CD8-positive, alpha-beta memory T cell (primary cell): ENCODE measurements around the gene DHDDS. TPM values are rescaled to one million over a fixed set of nuclear protein-coding genes. Genes with fewer than 3 reads are reported as not detected.

ENCODE experiments used
- CTCF ChIA-PET: fragments of 350-600 bp; sonication (Branson Sonifier 250); formaldehyde crosslinking; loops from one replicate; lab custom pipeline; 2021; ENCODE audit warnings: antibody characterized with exemption; lab: Charles Lee
- POLR2A ChIA-PET: fragments of 350-600 bp; sonication (Branson Sonifier 250); formaldehyde crosslinking; loops from one replicate; lab custom pipeline; 2021; ENCODE audit warnings: antibody characterized with exemption; lab: Charles Lee
- DNase-seq, 5 donors: peaks; one replicate each; pipeline versions ENCODE4 v3.0.0 to v3.0.0-alpha.2; 2020 to 2022; ENCODE audit warnings: mixed read lengths in 1 of 5
- H3K27ac ChIP-seq: one replicate; pipeline ENCODE4 v1.7.0; 2013; ENCODE audit warnings: low read depth, mild to moderate bottlenecking, low read length, moderate library complexity
- H3K27me3 ChIP-seq: 2 replicates; pipeline ENCODE4 v1.7.0; 2013; ENCODE audit warnings: low read length, mild to moderate bottlenecking; ENCODE audit not compliant: insufficient read depth, poor library complexity, severe bottlenecking
- H3K36me3 ChIP-seq: 2 replicates; pipeline ENCODE4 v1.7.0; 2013; ENCODE audit warnings: mild to moderate bottlenecking, low read length, moderate library complexity; ENCODE audit not compliant: insufficient read depth
- H3K4me1 ChIP-seq: 2 replicates; pipeline ENCODE4 v1.7.0; 2013; ENCODE audit warnings: mild to moderate bottlenecking, low read length, moderate library complexity; ENCODE audit not compliant: insufficient read depth
- H3K4me3 ChIP-seq: 2 replicates; pipeline ENCODE4 v1.7.0; 2013; ENCODE audit warnings: mild to moderate bottlenecking, low read length
- H3K9me3 ChIP-seq: 2 replicates; pipeline ENCODE4 v1.7.0; 2013; ENCODE audit warnings: mild to moderate bottlenecking, low read length
- H3K27ac Mint-ChIP-seq, 8 donors: one replicate each; pipeline ENCODE4 v1.8.0; 2020 to 2021; ENCODE audit warnings: mixed read lengths in 8 of 8, mild to moderate bottlenecking in 6 of 8, inconsistent platforms in 3 of 8, moderate library complexity in 3 of 8
- H3K27me3 Mint-ChIP-seq, 2 donors: one replicate each; pipeline ENCODE4 v1.8.0; 2020 to 2021; ENCODE audit warnings: mixed read lengths in 2 of 2, mild to moderate bottlenecking in 1 of 2, moderate library complexity in 1 of 2
- H3K36me3 Mint-ChIP-seq, 3 donors: one replicate each; pipeline ENCODE4 v1.8.0; 2020 to 2021; ENCODE audit warnings: mixed read lengths in 3 of 3, inconsistent platforms in 1 of 3, mild to moderate bottlenecking in 1 of 3
- H3K4me1 Mint-ChIP-seq, 3 donors: one replicate each; pipeline ENCODE4 v1.8.0; 2020 to 2021; ENCODE audit warnings: mixed read lengths in 3 of 3, inconsistent platforms in 1 of 3, mild to moderate bottlenecking in 1 of 3
- H3K4me3 Mint-ChIP-seq, 7 donors: one replicate each; pipeline ENCODE4 v1.8.0; 2020 to 2021; ENCODE audit warnings: mixed read lengths in 7 of 7, mild to moderate bottlenecking in 6 of 7, moderate library complexity in 4 of 7, inconsistent platforms in 2 of 7
- H3K9me3 Mint-ChIP-seq, 5 donors: one replicate each; pipeline ENCODE4 v1.8.0; 2020 to 2022; ENCODE audit warnings: mixed read lengths in 5 of 5, mild to moderate bottlenecking in 3 of 5, moderate library complexity in 2 of 5, inconsistent platforms in 1 of 5
- polyA plus RNA-seq: library from polyadenylated mRNA; unstranded; fragments of 300-500 nt; fragmentation: Illumina TruSeq; gene quantifications from one replicate; pipeline ENCODE4 v1.2.3, GENCODE V29; 2021
- total RNA-seq, 2 experiments: library from RNA; stranded (reverse); gene quantifications; one replicate each; pipeline ENCODE4 v1.2.3, GENCODE V29; 2021

The DHDDS gene
- total and polyA plus RNA-seq, 3 experiments from 2014 or later, result 21.6 to 52.2 (median 47.9) TPM

DNA sequence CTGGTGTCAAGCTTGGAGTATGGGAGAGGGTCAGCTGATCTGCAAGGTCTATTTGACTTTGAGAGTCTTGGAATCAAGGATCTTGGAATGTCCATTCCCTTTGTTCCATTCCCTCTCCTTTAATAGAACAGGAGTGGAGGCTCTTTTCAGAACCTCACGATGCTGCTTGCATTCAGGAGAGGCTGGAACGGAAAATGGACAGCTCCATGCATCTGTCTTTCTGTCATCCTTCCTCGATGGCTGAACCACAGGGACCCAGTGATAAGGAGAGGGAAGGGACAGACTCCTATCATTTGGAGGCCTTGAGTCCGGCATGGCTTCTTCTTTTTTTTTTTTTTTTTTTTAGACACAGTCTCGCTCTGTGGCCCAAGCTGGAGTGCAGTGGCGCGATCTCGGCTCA, 36.4 kb upstream of the DHDDS start:
- CTCF ChIA-PET, result interaction anchor here (1.0 to 6.0 kb wide), 11 partner anchors 10 to 226 kb away, joined by 3 to 57 read pairs (median 6); partner anchors contain the start of genes DHDDS and ZNF593
- H3K27me3 Mint-ChIP-seq, result peaks cover 0 to 7% of the 10 kb centered on the region in 2 donors

DNA sequence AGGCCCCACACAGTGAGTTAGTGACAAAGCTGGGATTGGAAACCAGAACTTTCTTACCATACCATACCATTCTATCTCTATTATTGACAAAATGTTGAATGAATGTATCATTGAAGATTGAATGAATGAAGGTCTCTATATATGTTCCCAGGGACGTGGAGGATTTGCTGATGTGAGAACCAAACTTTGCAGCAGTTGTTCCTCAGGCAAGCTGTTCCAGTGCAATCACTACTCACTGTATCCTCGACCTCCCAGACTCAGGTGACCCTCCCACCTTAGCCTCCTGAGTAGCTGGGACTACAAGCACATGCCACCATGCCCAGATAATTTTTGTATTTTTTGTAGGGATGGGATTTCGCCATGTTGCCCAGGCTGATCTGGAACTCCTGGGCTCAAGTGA, 33.1 kb upstream of the DHDDS start:
- H3K4me1 Mint-ChIP-seq, result peaks cover 2 to 5% (median 3%) of the 10 kb centered on the region in 3 donors
- CTCF ChIA-PET, result interaction anchor here (1.0 to 1.7 kb wide), 4 partner anchors 10 to 33 kb away, joined by 3 to 7 read pairs (median 3); partner anchors contain the start of gene DHDDS
- Histone ChIP-seq H3K4me3 (no peak overlapping the region), H3K36me3 (no peaks in the 10 kb centered on the region), H3K27me3 (no peaks in the 10 kb centered on the region), H3K27ac (no peak overlapping the region), H3K4me1 (no peaks in the 10 kb centered on the region), H3K9me3 (no peaks in the 10 kb centered on the region)
- H3K27ac Mint-ChIP-seq, result no peak overlapping the region
- POLR2A ChIA-PET, result no interaction called here
- peaks cover 17 to 23% of the 10 kb centered on the region in 2 donors for H3K27me3 Mint-ChIP-seq
- no peaks in the 10 kb centered on the region for H3K36me3 Mint-ChIP-seq
- H3K4me3 Mint-ChIP-seq, result no peak overlapping the region
- H3K9me3 Mint-ChIP-seq, result no peaks in the 10 kb centered on the region
- no peak for DNase-seq

More for the DNA sequence above, 36.4 kb upstream of the DHDDS start:
- H3K36me3 Mint-ChIP-seq, result no peaks in the 10 kb centered on the region
- H3K4me3 Mint-ChIP-seq, result no peak overlapping the region
- DNase-seq, result no peak
- Histone ChIP-seq H3K27ac (no peak overlapping the region), H3K9me3 (no peaks in the 10 kb centered on the region), H3K4me1 (peaks cover 10% of the 10 kb centered on the region), H3K4me3 (no peak overlapping the region), H3K27me3 (no peaks in the 10 kb centered on the region), H3K36me3 (no peaks in the 10 kb centered on the region)
- POLR2A ChIA-PET, result interaction anchor here (0.7 kb wide), 1 partner anchor 155 kb away, joined by 13 read pairs; no protein-coding TSS in a partner anchor
- peak overlapping the region in 1 of 8 donors; percentile 28 for H3K27ac Mint-ChIP-seq
- no peaks in the 10 kb centered on the region for H3K9me3 Mint-ChIP-seq
- H3K4me1 Mint-ChIP-seq, result peaks cover 12 to 17% (median 14%) of the 10 kb centered on the region in 3 donors

DNA sequence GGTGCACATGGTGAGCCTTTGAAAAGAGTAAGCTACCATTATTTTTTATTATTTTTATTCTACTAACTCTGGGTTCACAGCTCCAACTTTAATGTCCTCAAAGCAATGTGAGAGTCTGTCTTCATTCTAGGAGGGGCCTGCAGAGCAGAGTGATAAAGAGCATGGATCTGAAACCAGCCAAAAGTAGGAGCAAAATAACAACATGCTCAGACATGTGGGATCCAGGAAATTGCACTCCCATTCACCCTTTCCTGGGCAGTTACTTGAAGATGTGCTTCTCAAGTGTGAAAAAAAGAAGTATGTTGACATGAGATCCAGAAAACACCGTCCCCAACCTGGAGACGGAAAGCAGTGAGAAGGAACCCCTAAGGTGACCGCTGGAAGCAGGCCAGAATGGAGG, 30.2 kb upstream of the DHDDS start:
- peak overlapping the region in 1 of 7 donors; percentile 15 for H3K4me3 Mint-ChIP-seq
- Histone ChIP-seq H3K4me3 (no peak overlapping the region), H3K4me1 (no peaks in the 10 kb centered on the region), H3K9me3 (no peaks in the 10 kb centered on the region), H3K27me3 (no peaks in the 10 kb centered on the region), H3K36me3 (no peaks in the 10 kb centered on the region), H3K27ac (no peak overlapping the region)
- no peak for DNase-seq
- CTCF ChIA-PET, result interaction anchor here (1.7 kb wide), 1 partner anchor 15 kb away, joined by 3 read pairs; no protein-coding TSS in a partner anchor
- peaks cover 17 to 36% of the 10 kb centered on the region in 2 donors for H3K27me3 Mint-ChIP-seq
- no peaks in the 10 kb centered on the region for H3K4me1 Mint-ChIP-seq
- no peaks in the 10 kb centered on the region for H3K36me3 Mint-ChIP-seq
- no peaks in the 10 kb centered on the region for H3K9me3 Mint-ChIP-seq
- H3K27ac Mint-ChIP-seq, result no peak overlapping the region
- POLR2A ChIA-PET, result no interaction called here

DNA sequence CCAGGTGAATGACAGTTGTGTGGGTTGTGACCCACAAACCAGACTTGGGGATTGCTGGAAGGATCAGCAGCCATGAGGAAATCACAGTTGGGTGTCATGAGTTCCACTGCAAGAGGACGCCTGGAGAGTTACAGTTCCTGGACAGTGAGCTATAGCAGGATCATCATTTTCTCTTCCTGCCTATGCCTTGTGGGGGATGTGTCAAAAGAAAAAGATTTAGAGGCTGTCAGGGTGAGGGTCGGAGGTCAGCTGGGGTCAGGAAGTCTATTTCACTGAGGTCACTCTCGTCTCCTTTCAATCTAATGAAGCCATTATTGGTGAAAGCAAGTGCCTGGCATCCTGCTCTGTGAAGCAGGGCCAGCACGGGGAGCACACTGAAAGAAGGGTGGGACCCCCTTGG, 28.5 kb upstream of the DHDDS start:
- H3K36me3 ChIP-seq, result no peaks in the 10 kb centered on the region
- peaks cover under 1% of the 10 kb centered on the region for H3K27me3 ChIP-seq
- Mint-ChIP-seq H3K9me3 (no peaks in the 10 kb centered on the region), H3K4me3 (no peak overlapping the region), H3K27me3 (peaks cover 22 to 40% of the 10 kb centered on the region in 2 donors), H3K27ac (no peak overlapping the region), H3K4me1 (peaks cover 2 to 4% (median 4%) of the 10 kb centered on the region in 3 donors), H3K36me3 (no peaks in the 10 kb centered on the region)
- no peak overlapping the region for H3K27ac ChIP-seq
- ChIA-PET CTCF (no interaction called here), POLR2A (no interaction called here)
- no peak overlapping the region for H3K4me3 ChIP-seq
- DNase-seq, result no peak
- peaks cover 1% of the 10 kb centered on the region for H3K4me1 ChIP-seq
- no peaks in the 10 kb centered on the region for H3K9me3 ChIP-seq

DNA sequence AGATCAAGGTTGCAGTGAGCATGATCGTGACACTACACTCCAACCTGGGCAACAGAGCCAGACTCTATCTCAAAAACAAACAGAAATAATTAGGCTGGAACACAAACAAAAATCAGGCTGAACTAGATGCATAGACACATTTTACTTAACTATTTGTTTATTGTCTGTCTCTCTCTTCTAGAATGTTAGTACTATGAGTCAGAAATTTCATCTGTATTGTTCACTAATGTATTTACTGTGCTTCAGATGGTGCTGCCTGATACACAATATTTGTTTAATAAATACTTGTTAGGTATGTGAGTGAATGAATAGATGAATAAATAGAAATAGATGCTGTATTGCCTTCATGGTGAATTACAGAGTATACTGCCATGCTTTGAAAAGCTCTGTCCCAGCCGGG, 27.5 kb upstream of the DHDDS start:
- CTCF ChIA-PET, result interaction anchor here (1.4 to 4.2 kb wide), 2 partner anchors 12 to 40 kb away, joined by 3 to 18 read pairs; no protein-coding TSS in a partner anchor
- no peak overlapping the region for H3K4me3 ChIP-seq

DNA sequence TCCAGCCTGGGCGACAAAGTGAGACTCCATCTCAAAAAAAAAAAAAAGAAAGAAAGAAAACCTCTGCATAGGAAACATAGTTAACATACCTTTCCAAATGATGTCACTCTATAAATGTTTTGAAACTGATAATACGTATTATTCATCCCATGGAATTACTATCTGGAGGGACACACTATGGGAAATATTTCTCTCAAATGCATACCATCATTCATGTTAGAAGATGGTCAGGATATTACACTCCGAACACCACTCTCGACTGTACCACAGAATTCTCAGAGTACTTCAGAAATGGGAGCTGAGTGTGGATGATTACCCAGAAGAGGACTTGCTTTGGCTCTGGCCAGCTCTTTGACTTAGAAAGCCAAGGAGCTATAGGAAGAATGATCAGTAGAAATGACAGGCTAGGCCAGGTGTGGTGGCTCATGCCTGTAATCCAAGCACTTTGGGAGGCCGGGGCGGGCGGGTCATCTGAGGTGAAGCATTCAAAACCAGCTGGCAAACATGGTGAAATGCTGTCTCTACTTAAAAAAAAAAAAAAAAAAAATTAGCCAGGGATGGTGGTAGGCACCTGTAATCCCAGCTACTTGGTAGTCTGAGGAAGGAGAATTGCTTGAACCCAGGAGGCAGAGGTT, 26.7 kb upstream of the DHDDS start:
- CTCF ChIA-PET, result interaction anchor here (1.0 to 4.2 kb wide), 5 partner anchors 11 to 192 kb away, joined by 3 to 18 read pairs (median 4); no protein-coding TSS in a partner anchor
- Histone ChIP-seq H3K4me1 (peaks cover 15% of the 10 kb centered on the region), H3K36me3 (no peaks in the 10 kb centered on the region), H3K27me3 (peaks cover 17% of the 10 kb centered on the region), H3K9me3 (no peaks in the 10 kb centered on the region), H3K27ac (no peak overlapping the region), H3K4me3 (no peak overlapping the region)
- Mint-ChIP-seq H3K36me3 (no peaks in the 10 kb centered on the region), H3K9me3 (no peaks in the 10 kb centered on the region), H3K4me1 (peaks cover 12 to 17% (median 16%) of the 10 kb centered on the region in 3 donors), H3K27ac (no peak overlapping the region), H3K4me3 (no peak overlapping the region), H3K27me3 (peaks cover 34 to 56% of the 10 kb centered on the region in 2 donors)
- POLR2A ChIA-PET, result no interaction called here
- no peak for DNase-seq

More for the DNA sequence above, 27.5 kb upstream of the DHDDS start:
- DNase-seq, result no peak
- peaks cover 11% of the 10 kb centered on the region for H3K4me1 ChIP-seq
- Mint-ChIP-seq H3K27me3 (peaks cover 32 to 50% of the 10 kb centered on the region in 2 donors), H3K4me3 (no peak overlapping the region), H3K9me3 (no peaks in the 10 kb centered on the region), H3K36me3 (no peaks in the 10 kb centered on the region), H3K27ac (no peak overlapping the region), H3K4me1 (peaks cover 10 to 14% (median 13%) of the 10 kb centered on the region in 3 donors)
- H3K27me3 ChIP-seq, result peaks cover 10% of the 10 kb centered on the region
- H3K9me3 ChIP-seq, result no peaks in the 10 kb centered on the region
- no peak overlapping the region for H3K27ac ChIP-seq
- POLR2A ChIA-PET, result no interaction called here
- H3K36me3 ChIP-seq, result no peaks in the 10 kb centered on the region

DNA sequence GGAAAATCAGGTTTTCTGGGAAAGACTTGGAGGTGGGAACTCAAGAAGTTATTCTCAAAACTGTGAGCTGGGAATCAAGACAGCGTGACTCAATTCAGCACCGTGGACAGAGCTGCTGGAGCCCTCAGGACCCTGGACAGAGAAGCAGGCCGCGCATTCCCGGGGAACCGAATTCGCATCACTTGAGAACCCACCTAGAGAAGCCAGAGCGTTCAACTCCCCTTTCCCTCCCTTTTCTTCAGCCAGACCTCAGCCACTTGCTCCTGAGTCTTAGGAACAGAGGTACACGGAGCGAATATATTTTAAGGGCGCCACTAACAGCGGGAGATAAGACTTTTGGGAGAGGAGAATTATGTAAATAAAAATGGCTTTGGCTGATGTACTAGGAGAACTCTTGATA, 23.5 kb upstream of the DHDDS start:
- Mint-ChIP-seq H3K27ac (peak overlapping the region in 2 of 8 donors; percentile 18 to 49), H3K27me3 (peaks cover 50 to 67% of the 10 kb centered on the region in 2 donors), H3K4me3 (peak overlapping the region in 5 of 7 donors; percentile 34 to 84 (median 51))

More for the DNA sequence above, 23.5 kb upstream of the DHDDS start:
- peaks cover 0 to 2% (median 0%) of the 10 kb centered on the region in 5 donors for H3K9me3 Mint-ChIP-seq
- H3K36me3 Mint-ChIP-seq, result no peaks in the 10 kb centered on the region
- peaks cover 17 to 28% (median 23%) of the 10 kb centered on the region in 3 donors for H3K4me1 Mint-ChIP-seq
- Histone ChIP-seq H3K27me3 (peaks cover 49% of the 10 kb centered on the region), H3K27ac (no peak overlapping the region), H3K36me3 (no peaks in the 10 kb centered on the region), H3K9me3 (no peaks in the 10 kb centered on the region), H3K4me3 (no peak overlapping the region), H3K4me1 (peaks cover 20% of the 10 kb centered on the region)
- ChIA-PET POLR2A (interaction anchor here (0.7 to 0.8 kb wide), 2 partner anchors 11 to 101 kb away, joined by 3 read pairs; no protein-coding TSS in a partner anchor), CTCF (interaction anchor here (4.2 kb wide), 1 partner anchor 8 kb away, joined by 18 read pairs; no protein-coding TSS in a partner anchor)
- peak; percentile 66 to 84 (median 69) for DNase-seq
